Activated CD4-positive, alpha-beta T cell treated with anti-CD3 and anti-CD28 coated beads, Interleukin-2, amount 50 U/mL, for 16 hours (primary cell): ENCODE data around the gene JMJD1C.
"Not testable (repeated sequence)": the region's sequence is repeated elsewhere in the genome, so short reads cannot be mapped to it uniquely, and the experiment has no call there.

ENCODE experiments used
- DNase-seq: peaks from one replicate; pipeline ENCODE4 v3.0.0-alpha.2; 2020

JMJD1C gene

GRCh38 chr10:63465293-63466143 lies at the start of gene JMJD1C:
TSS of gene JMJD1C (minus strand) at chr10:63465977. CDS start at chr10:63465662, 315 bp downstream.
- DNase-seq, result peak; percentile 56

- DNase-seq, result peak; percentile 49
Measured at GRCh38 chr10:63515002-63515763, 49.4 kb upstream of the JMJD1C start.

- no peak for DNase-seq
Measured at GRCh38 chr10:63506554-63506953, 40.8 kb upstream of the JMJD1C start.

- no peak for DNase-seq
Measured at GRCh38 chr10:63505562-63505961, 39.8 kb upstream of the JMJD1C start.

GRCh38 chr10:63504145-63504881 lies 38.5 kb upstream of the JMJD1C start:
- no peak for DNase-seq

GRCh38 chr10:63503395-63503794 lies 37.6 kb upstream of the JMJD1C start:
- DNase-seq, result no peak

GRCh38 chr10:63502832-63503231 lies 37.1 kb upstream of the JMJD1C start:
- no peak for DNase-seq

- no peak for DNase-seq
Measured at GRCh38 chr10:63501954-63502353, 36.2 kb upstream of the JMJD1C start.

GRCh38 chr10:63500551-63500950 lies 34.8 kb upstream of the JMJD1C start:
- not testable (repeated sequence) for DNase-seq

- no peak for DNase-seq
Measured at GRCh38 chr10:63498665-63499064, 32.9 kb upstream of the JMJD1C start.

- no peak for DNase-seq
Measured at GRCh38 chr10:63497321-63497720, 31.5 kb upstream of the JMJD1C start.

- DNase-seq, result no peak
Measured at GRCh38 chr10:63496561-63496960, 30.8 kb upstream of the JMJD1C start.

GRCh38 chr10:63494951-63495350 lies 29.2 kb upstream of the JMJD1C start:
- no peak for DNase-seq

GRCh38 chr10:63493004-63493403 lies 27.2 kb upstream of the JMJD1C start:
- no peak for DNase-seq

GRCh38 chr10:63492317-63492690 lies 26.5 kb upstream of the JMJD1C start:
- not testable (repeated sequence) for DNase-seq

GRCh38 chr10:63491588-63492316 lies 26.0 kb upstream of the JMJD1C start:
- no peak for DNase-seq

- DNase-seq, result no peak
Measured at GRCh38 chr10:63489838-63490237, 24.1 kb upstream of the JMJD1C start.

GRCh38 chr10:63487990-63488389 lies 22.2 kb upstream of the JMJD1C start:
- DNase-seq, result no peak

- DNase-seq, result no peak
Measured at GRCh38 chr10:63483983-63484382, 18.2 kb upstream of the JMJD1C start.

GRCh38 chr10:63481815-63482421 lies 16.1 kb upstream of the JMJD1C start:
- no peak for DNase-seq

- no peak for DNase-seq
Measured at GRCh38 chr10:63480237-63480636, 14.5 kb upstream of the JMJD1C start.

- no peak for DNase-seq
Measured at GRCh38 chr10:63478564-63478963, 12.8 kb upstream of the JMJD1C start.
